Omental fat pad (tissue), 4 donors: ENCODE data around the gene SAMD11. TPM values are rescaled to one million over a fixed set of nuclear protein-coding genes. Genes with fewer than 3 reads are reported as not detected.

Source experiments
- ATAC-seq: fragments of 150-250 bp; one replicate; pipeline ENCODE4 v1.9.1; 2016; ENCODE audit warnings: mild to moderate bottlenecking, moderate library complexity; ENCODE audit not compliant: low FRiP score
- DNase-seq: peaks from one replicate; pipeline ENCODE4 v3.0.0-alpha.2; 2019; ENCODE audit warnings: low spot score
- total RNA-seq, 4 donors: library from RNA; depleted of rRNA; stranded (reverse); fragments of >200 nt; gene quantifications; one replicate each; pipeline ENCODE4 v1.1.0, GENCODE V29; 2016
- TF ChIP-seq, protein P1 (sequence below), 3 donors: fragments of 450-650 bp; IDR thresholded peaks; one replicate each; pipeline ENCODE4 v1.5.1; 2016 to 2017; ENCODE audit warnings: antibody characterized with exemption in 3 of 3, mild to moderate bottlenecking in 3 of 3, moderate library complexity in 2 of 3

The SAMD11 gene
- total RNA-seq, 4 donors from 2014 or later: 0.96 to 7.7 (median 1.3) TPM

DNA sequence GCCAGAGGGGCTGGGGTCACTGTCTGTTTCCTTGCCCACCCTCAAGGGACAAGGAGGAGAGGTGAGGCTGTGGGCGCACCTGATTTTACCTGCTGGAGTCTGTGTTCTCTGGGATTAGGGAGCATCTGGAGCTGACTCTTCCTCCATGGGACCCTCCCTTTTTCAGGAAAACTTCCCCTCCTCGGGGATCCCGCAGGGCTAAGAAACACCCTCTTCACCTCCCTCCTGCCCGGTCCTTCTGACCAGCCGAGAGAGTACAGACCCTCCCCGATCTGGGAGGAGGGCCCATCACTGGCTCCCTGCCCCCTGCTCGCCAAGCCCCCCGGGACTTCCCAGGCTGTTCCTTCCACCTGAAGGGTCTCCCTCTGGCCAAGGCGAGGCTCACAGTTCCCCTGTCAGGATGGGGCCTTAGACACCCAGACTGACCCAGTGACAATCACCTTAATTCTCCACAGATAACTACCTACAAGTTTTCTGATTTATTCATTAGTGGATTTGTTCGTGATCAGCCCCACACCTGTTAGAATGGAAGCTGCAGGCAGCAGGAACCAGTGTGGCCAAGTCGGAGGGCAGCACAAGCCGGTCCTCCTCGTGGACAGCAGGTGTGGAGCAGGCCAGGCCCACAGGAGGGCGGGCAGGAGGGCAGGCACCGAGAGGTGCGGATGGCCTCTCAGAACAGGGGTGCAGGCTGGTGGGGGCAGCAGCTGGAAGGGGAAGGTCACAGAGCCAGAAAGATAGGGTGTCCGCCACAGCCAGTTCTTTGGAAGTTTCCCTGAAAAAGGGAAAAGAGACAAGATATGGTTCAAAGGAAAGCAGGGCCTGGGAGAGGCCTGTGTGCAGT is 15.9 kb upstream of the SAMD11 start:
- TF ChIP-seq, protein P1, sequence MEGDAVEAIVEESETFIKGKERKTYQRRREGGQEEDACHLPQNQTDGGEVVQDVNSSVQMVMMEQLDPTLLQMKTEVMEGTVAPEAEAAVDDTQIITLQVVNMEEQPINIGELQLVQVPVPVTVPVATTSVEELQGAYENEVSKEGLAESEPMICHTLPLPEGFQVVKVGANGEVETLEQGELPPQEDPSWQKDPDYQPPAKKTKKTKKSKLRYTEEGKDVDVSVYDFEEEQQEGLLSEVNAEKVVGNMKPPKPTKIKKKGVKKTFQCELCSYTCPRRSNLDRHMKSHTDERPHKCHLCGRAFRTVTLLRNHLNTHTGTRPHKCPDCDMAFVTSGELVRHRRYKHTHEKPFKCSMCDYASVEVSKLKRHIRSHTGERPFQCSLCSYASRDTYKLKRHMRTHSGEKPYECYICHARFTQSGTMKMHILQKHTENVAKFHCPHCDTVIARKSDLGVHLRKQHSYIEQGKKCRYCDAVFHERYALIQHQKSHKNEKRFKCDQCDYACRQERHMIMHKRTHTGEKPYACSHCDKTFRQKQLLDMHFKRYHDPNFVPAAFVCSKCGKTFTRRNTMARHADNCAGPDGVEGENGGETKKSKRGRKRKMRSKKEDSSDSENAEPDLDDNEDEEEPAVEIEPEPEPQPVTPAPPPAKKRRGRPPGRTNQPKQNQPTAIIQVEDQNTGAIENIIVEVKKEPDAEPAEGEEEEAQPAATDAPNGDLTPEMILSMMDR (IDR thresholded peaks at IDR 0.05): no peak
- ATAC-seq (no peak), DNase-seq (peak; percentile 11)

DNA sequence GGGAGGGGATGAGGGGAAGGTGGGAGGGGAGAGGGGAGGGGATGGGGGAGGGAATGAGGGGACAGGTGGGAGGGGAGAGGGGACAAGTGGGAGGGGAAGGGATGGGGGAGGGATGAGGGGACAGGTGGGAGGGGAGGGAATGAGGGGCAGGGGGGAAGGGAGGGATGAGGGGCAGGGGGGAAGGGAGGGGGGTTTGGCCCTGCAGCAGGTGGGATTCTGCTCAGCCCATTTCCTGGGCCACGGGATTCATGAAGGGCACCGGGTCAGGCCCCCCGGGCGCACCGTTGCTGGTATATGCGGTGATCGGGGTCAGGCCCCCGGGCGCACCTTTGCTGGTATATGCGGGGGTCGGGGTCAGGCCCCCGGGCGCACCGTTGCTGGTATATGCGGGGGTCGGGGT is 15.1 kb upstream of the SAMD11 start:
- DNase-seq (no peak), ATAC-seq (no peak)
- TF ChIP-seq, protein P1 (IDR thresholded peaks at IDR 0.05): no peak

DNA sequence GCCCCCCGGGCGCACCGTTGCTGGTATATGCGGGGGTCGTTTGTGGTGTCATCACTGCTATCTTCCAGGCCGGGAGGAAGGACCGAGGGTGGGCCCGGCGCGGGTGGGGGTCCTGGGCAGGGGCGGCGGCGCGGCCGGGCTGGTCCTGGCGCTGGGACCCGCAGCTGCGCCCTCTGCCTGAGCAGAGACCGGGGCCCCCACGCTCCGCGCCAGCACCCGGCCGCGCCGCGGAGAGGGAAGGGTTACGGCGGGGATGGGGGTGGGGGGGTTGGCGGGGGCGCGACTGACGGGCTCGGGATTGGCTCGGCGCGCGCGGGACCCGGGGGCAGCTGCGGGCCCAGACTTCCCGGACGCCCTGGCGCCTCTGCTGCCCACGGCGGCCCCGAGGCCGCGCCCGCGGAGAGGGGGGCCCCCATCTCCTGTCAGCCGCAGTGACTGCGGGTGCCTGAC is 13.8 kb upstream of the SAMD11 start:
- DNase-seq (peak; percentile 19), ATAC-seq (peak; percentile 19)
- TF ChIP-seq, protein P1 (IDR thresholded peaks at IDR 0.05): no peak

DNA sequence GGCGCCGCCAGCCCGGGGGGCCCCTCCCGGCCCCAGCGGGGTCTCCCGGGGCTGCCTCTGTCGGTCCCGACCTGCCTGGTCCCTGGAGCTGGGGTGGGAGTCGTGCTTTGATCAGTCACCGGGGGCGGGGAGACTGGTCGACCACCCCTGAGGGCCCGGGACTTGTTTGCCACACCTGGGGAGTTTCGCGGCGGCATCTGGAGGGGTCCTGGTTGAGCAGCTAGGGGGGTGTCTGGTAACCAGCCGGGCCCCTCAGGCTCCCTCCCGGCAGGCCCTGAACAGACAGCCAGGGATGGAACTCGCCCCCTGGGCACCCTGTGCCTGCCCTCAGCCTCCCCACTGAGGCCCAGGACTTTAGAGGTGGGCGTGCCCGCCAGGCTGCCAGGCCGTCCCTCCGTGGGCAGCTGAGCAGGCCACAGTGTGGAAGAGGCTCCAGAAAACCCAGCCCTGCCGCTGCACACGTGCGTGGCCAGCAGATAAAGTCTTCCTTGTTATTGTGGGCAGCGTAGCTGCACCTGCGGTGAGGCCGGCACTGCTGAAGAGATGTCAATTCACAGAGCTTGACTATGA is 13.3 kb upstream of the SAMD11 start:
- ATAC-seq (peak; percentile 47), DNase-seq (peak; percentile 21)
- TF ChIP-seq, protein P1 (IDR thresholded peaks at IDR 0.05): no peak

DNA sequence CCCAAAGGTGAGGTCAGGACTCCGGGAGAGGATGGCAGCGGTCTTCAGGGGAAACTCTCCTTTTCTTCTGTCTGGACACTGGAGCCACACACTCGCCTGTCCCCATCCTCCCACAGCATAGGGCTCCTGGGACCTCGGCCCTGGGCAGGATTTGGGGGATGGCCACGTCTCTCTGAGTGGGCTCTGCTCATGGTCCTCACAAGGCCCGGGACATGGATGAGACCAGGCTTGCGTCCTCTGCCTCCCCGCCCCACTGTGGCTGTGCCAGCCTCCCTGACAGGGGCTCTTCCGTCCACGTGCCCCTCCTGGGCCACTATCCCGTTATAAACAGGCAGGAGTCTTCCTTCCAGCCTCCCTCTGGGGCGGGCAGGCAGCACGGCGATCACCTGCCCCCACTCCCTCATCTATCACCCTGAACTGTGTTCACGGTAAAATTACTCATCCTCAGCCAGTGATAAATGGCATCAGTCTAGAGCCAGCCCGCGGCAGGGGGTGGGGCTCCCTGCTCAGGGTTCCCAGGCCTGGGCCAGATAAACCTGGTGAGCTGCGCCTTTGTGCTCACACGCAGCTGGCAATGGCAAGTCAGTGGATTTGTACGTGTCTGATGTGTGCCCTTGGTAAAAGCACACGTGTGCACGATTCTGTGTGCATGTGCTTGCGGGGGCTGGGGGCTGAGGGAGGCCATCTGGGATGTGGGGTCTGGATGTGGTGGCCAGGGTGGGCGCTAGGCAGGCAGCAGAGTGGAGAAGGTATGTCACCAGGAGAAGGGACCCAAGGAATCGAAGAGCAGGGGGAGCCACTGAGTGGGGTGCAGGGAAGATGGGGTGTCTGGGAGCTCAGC is 12.6 kb upstream of the SAMD11 start:
- TF ChIP-seq, protein P1 (IDR thresholded peaks at IDR 0.05): no peak
- DNase-seq (peak; percentile 22), ATAC-seq (peak; percentile 87)

DNA sequence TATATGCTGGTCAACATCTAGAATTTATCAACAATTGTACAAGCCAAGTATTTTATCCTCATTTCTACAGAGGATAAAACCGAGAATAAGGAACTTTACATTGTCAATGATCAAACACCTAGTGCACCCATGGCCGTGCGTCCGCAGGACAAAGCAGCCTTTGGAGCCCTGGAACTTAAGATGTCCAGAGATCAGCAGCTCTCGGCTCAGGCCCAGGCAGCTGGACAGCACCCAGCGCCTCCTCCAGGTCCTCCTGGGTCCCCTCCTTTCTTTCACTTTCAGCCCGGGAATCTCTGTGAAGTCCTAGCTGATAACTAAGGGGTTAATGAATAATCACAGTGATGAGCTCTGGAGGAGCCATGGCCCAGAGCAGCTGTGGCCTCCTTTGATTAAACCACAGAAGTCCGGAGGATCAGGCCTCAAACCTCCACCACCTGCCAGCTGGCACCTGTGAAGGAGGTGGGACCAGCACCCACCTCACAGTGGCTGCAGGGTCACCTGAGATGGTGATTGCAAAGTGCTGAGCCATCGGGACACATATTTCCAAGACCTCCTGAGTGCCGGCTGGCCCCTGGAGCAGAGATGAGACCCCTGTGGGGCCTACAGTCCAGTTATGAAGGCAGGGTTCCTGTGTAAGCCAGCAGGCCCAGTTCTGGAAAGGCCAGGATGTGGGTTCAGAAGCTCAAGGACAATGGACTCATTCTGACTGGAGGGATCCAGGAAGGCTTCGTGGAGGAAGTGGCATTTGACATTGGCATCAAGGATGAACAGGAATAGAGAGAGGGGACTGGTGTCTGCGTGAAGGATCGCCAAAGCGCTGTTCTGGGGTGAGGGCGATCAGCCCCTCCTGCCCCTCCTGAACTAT is 11.6 kb upstream of the SAMD11 start:
- peak; percentile 13 for DNase-seq
- TF ChIP-seq, protein P1 (IDR thresholded peaks at IDR 0.05): no peak
- no peak for ATAC-seq
